ENCODE results near the gene CYP1A2.
"Not testable (repeated sequence)": the region's sequence is repeated elsewhere in the genome, so short reads cannot be mapped to it uniquely, and the experiment has no call there.

Gene CYP1A2

GRCh38 chr15:74776821-74777768 lies 28.4 kb downstream of the CYP1A2 start:
- no peak for DNase-seq (ENCODE audit: low read depth in 2 of 2)

DNA sequence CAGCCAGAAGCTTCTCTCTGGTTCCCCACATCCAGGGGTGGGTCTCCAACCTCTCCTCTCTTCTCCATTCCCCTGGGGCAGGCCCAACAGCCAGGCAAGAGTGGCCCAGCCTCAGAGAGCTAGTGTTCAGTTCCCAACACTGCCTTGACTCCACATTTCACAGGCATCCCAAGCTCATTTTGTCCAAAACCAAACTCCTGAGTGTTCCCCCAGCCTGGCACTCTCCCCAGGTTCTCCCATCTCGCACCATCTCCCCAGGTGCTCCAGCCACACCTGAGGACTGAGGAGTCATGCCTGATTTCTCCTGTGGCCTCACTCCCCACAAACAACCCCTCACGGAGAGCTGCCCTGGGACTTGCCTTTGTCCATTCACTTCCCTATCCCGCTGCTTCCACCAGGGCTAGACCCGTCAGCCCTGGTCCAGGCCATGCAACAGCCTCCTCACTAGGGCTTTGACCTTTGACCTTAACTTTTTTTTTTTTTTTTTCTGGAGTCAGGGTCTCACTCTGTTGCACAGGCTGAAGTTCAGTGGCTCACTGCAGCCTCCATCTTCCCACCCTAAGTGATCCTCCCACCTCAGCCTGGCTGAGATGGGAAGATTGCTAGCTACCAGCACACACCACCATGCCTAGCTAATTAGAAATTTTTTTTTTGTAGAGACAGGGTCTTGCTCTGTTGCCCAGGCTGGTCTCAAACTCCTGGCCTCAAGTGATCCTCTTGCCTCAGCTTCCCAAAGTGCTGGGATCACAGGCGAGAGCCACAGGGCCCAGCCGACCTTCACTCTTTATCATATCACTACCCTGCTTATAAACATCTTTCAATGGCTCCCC lies 29.3 kb downstream of the CYP1A2 start:
- DNase-seq (ENCODE audit: low read depth in 2 of 2): no peak

GRCh38 chr15:74778599-74778970 lies 29.9 kb downstream of the CYP1A2 start:
- no peak for DNase-seq (ENCODE audit: low read depth in 2 of 2)

GRCh38 chr15:74779162-74779648 lies 30.6 kb downstream of the CYP1A2 start:
- DNase-seq (ENCODE audit: low read depth in 2 of 2): no peak

DNA sequence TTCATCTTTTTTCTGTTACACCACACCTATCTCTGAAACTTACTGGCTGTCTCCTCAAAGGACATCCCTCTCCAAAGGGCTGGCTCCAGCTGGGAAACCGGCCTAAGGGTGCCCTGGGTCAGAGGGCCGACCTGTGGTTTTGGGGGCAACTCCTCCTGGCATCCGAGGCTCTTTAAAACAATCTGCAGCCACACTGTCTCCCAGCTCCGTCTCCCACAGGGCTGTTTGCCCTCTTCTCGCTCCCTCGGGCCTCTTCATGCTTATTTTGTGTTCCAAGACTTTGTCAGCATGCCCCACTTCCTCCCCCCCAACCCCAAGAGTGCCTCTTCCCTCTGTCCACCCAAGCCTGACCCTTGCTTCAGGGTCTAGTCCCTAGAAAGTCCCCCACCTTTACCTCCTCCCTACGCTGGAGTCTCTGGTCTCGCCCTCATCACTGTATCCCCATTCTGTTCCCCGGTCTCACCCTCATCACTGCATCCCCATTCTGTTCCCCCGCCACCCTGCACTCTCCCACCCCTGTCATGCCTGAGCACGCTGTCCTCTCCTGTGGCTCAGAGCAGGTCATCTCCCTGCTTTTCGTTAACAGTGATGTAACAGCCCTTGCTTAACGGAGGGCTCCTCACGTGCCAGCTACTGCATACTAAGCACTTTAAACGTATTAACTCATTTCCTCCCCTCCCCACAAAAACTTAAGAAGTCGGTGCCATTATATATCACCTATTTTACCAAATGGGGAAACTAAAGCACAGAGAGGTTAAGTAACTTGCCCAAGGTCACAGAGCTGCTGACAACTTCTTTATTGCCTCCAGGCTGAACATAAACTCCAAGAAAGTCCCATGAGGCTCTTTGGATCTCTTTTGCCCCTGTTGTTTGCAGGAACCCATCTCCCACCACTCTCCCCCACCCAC lies 32.1 kb downstream of the CYP1A2 start:
- DNase-seq (ENCODE audit: low read depth in 2 of 2): no peak

GRCh38 chr15:74781431-74782258 lies 33.0 kb downstream of the CYP1A2 start, which contains the start of gene CSK:
Gene CSK, plus strand, starts transcription at chr15:74782080. Its CDS starts 16,218 bp downstream, at chr15:74798298.
- peak in 1 of 2 experiments; percentile 50 for DNase-seq (ENCODE audit: low read depth in 2 of 2)

GRCh38 chr15:74782259-74783071 lies 33.8 kb downstream of the CYP1A2 start:
- no peak for DNase-seq (ENCODE audit: low read depth in 2 of 2)

- no peak for DNase-seq (ENCODE audit: low read depth in 2 of 2)
Observed at GRCh38 chr15:74783072-74783807, 34.6 kb downstream of the CYP1A2 start.

DNA sequence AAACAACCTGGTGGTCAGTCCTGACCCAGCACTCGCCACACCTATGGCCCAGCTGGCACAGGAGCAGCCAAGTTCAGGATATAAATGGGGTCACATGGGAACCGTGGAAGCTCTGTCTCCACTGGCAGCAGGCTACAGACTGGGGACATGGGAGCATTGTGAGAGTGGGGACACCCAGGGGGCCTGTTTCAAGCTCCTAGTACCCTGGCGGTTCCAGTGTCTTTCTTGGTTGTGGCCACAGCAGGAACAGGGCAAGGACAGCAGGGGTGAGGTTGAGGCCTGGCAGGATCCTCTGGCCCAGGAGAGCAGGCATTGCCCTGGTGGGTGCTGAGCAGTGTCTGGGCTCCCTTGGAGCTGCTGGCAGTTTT lies 35.1 kb downstream of the CYP1A2 start:
- DNase-seq (ENCODE audit: low read depth in 2 of 2): no peak

DNA sequence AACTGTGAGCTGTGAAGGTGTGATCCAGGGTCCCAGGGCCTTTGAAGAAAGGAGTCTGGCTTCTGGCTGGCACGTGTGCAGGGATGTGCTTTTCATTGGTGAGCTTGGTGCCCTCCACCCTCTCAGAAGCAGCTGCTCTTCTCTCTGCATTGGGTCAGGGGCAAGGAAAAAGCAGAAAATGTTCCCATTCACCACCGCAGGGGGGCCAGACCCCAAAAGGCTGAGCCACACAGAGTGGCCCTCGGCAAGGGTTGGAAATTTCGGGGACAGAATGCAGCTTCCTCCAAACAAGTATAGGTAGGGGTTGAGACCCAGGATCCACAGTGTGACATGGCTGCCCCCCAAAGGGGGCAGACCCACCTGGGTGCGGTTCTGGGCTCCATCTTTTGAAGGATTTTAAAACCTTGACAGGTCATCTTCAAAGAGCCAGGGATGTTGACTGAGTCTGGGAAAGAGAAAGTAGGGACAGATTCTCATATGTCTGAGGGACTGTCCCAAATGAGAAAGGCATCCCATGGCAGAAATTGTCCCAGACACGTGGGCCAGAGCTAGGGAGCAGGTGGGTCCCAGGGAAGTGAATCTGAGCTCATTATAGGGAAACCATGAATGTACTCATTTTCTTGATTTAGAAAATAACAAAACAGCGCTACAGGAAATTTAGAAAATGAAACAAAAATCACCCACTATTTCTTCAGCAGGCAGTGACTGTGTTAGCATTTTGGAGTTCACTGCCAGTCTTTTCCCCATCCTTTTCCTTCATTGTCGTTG lies 36.0 kb downstream of the CYP1A2 start:
- DNase-seq (ENCODE audit: low read depth in 2 of 2): no peak

DNA sequence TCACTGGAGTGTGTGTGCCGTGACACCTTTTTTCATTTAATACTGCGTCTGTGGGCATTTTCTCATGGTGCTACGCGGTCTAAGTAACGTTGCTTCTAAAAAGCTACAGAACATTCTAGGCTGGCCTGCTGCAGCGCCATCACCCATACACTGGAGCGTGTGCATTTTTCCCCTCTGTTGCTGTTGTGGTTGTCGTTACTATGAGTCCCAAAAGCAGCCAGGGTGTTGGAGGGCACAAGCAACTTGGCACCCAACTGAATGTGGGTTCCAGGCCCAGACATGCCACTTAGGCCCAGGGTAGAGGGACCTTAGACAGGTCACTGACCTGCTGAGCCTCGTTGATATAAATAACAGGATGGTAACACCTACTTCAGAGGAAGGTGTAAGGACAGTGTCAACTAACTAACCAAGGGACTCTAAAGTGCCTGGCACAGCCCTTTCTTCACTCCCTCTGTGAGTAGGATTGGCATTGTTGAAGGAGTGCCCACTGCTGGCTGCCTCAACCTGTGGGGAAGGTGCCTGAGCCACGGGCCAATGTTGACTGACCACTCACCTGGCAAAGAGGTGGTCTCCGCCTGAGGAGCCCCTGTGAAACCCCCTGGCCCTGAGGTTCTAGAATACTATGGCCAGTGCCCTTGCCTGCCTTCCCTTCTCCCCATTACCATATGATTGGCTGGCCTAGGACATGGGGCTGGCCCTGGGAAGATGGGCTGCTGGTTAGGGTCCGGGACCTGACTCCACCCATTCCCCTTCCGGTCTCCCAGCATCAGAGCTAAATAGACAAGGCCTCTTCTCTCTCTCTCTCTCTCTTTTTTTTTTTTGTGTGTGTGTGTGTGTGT lies 36.8 kb downstream of the CYP1A2 start:
- no peak for DNase-seq (ENCODE audit: low read depth in 2 of 2)

DNA sequence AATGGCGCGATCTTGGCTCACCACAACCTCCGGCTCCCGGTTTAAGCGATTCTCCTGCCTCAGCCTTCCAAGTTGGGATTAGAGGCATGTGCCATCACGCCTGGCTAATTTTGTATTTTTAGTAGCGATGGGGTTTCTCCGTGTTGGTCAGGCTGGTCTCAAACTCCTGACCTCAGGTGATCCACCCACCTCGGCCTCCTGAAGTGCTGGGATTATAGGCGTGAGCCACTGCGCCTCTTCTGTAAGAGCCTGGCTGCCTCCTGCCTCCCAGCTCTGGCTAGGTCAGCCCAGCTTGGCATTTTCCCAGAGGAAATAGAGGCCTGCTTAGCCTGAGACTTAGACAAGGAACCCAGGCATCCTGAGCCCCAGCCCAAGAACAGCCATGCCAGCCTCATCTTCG lies 37.4 kb downstream of the CYP1A2 start:
- DNase-seq (ENCODE audit: low read depth in 2 of 2): not testable (repeated sequence)

- no peak for DNase-seq (ENCODE audit: low read depth in 2 of 2)
Observed at GRCh38 chr15:74786551-74787165, 38.0 kb downstream of the CYP1A2 start.

DNA sequence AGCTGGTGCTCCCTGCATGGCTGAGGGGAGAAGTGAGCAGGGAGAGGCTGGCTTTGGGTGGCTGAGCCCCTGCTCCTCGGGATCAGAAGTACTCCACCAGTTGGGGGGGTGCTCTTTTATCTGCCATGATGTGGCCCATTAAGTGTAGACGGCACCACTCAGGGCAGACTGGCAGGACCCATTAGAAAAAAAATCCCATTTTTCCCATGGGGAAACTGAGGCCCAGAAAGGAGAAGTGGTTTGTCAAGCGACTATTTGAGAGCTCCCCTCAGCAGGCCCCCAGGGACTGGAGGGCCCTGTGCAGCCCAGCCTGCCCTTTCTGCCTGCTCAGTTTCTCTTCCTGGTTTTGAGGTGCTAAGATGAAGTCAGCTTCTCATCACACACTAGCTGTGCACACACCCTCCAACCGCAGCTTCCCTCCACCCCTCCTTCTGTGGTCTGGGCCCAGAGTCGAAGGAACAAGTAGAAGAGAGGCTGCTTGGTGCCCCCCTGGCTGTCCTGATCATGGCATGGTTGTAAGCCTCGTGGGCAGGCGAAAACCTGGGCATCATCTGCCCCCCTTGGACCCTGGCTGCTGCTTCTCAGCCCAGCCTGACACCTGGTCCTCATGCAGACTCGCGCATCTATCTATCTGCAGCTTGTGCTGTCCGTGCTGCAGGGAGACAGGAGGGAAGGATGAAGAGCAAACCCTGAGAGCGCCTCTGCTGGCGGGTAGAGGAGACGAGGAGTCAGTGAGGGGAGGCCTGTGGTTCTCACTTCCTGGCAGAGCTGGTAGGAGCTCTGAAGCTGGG lies 38.8 kb downstream of the CYP1A2 start:
- DNase-seq (ENCODE audit: low read depth in 2 of 2): peak; percentile 80 to 87

DNA sequence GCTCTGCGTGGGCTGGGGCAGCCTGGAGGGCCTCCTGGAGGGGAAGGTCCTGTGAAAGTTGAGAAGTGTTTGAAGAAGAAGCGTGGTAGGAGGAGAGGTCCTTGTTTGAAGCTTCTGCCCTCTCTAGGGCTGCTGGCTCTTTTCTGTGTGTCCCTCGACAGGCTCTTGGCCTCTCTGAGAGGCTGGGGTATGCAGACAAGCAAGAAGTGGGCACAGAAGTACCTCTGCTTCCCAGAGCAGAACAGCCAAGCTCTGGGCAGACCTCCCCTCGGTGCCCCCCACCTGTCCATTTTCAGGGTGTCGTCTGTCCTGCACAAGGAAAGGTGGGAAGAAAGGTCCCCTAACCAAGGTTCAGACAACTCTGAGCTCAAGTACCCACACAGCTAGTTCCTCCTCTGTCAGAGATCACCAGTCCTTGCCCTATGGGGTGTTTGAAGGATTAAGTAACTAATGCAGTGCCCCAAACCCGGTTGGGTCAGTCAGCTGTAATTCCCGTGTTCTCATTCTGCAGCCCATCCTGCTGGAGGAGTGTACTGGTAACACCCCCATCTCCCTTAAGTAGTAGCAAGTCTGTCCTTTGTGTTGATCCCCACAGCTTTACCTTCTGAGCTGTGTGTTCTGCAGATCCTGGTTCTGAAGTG lies 39.5 kb downstream of the CYP1A2 start:
- no peak for DNase-seq (ENCODE audit: low read depth in 2 of 2)

Data from stimulated activated CD4-positive, alpha-beta T cell treated with anti-CD3 and anti-CD28 coated beads, Interleukin-12 subunit alpha, Interleukin-12 subunit beta, amount 100 ng/mL, for 24 hours (primary cell).